HL-60/S4 treated with phorbol 12-myristate 13-acetate at 8.2 ng/mL for 4 days and 3 days (cell line): ENCODE measurements around the gene NOM1.

Source experiments
- in situ Hi-C: fragments of 300-500 bp; cut with MboI; formaldehyde crosslinking; loops from 2 replicates; pipeline ENCODE4 v1.15.0; 2022; ENCODE audit warnings: low sequenced_read_pairs

NOM1 gene

DNA sequence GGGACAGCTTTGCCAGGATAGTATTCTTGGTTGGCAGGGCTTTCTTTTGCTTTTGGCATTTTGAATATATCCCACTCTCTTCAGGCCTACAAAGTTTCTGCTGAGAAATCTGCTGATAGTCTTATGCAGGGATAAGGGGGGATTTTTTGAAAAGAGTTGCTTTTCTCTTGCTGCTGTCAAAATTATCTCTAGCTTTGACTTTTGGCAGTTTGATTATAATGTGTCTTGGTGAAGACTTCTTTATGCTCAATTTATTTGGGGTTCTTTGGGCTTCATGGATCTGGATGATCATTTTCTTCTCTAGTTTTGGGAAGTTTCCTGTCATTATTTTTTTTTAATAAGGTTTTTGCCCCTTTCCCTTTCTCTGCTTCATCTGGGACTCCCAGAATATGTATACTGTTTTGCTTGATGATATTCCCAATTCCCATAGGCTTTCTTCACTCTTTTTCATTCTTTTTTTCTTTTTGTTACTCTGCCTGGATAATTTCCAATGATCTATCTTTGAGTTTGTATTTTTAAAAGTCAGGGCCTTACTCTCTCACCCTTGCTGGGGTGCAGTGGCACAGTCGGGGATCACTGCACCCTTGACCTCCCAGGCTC is 29.6 kb downstream of the NOM1 start:
- in situ Hi-C loops: no loop called here

GRCh38 chr7:156979711-156980110 is 30.2 kb downstream of the NOM1 start:
- in situ Hi-C loops: no loop called here

DNA sequence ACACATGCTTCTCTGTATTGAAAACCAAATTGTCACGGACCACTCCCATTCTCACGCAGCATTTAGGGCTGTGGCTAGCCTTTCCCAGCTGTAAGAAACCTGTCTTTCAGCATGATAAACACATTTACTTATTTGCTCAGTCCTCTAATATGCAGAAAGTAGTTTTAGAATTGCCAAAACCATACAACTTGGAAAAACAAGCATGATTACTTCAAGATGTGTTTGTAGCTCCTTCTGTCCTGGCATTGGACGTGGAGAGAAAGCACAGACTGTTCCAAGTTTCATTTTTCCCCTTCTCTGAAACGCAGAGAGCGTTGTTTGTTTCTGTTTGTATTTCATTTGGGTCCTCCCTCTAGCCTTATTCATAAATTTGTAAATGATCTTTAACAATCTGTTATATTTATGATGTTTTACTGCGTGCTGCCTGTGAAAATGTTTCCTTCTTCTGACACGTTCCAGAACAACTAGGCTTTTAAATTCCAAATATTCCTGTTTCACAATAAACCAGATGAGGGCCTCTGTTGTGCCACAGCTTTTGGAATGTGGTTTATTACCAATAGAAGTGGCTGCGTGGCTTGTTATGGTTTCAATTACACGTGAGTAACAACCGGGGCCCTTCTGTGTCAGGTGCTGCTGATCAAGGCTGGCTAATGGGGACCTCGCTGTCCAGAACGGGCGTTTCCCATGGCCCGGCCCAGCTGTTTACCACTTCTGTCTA is 34.8 kb downstream of the NOM1 start:
- in situ Hi-C loops: no loop called here

- in situ Hi-C loops: no loop called here
Observed at GRCh38 chr7:156985101-156985992, 35.8 kb downstream of the NOM1 start.

DNA sequence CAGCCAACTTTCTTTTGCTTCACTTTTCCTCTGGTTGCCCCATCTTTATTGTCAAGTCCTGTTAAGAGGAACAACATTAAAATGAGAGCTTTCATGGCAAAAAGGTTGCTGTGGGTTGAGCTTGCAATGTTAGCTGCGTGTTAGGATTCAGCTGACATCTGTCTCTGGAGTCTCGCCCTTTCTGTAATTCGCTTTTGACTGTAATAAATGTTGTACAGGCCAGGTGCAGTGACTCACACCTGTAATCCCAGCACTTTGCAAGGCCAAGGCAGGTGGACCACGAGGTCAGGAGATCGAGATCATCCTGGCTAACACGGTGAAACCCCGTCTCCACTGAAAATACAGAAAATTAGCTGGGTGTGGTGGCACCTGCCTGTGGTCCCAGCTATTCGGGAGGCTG is 36.9 kb downstream of the NOM1 start:
- in situ Hi-C loops: no loop called here

DNA sequence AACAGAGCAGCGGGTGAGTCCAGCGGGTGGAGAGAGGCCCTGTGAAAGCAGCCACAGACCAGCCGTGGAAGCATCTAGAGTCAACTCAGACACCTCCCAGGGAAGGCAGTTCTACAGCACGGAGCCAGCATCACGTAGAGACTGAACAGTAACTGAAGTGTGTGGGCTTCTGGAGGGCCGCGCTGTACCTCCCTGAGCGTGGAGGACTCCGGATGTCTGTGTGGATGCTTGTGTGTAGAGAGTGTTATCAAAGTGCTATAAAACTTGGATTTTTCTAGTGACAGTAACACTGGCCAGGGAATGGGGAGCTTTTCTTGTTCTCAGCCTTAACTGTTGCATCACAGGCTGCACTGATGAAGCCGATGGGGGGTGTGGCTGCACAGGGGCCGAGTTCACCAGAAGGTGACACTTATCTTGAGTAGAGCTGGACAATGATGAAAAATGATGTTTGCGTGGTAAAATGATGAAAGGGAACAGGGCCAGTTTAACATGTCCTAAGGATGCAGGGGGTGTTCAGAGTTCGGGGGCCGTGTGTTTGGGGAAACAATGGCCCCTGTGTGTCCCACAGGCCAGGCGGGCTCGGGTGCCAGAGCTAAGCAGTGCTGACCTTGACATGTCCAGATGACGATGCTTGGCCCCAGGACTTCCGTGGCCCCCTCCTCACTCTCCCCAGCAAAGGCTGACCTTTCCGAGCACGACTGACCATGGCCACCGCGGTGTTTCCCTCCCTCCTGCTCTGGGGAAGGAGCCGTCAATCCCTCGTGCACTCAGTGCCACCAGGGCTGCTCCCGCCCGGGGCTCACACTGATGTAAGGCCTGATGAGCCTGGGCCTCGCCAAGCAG is 39.1 kb downstream of the NOM1 start:
- in situ Hi-C loops: no loop called here

- in situ Hi-C loops: no loop called here
Observed at GRCh38 chr7:156989766-156990535, 40.4 kb downstream of the NOM1 start.

DNA sequence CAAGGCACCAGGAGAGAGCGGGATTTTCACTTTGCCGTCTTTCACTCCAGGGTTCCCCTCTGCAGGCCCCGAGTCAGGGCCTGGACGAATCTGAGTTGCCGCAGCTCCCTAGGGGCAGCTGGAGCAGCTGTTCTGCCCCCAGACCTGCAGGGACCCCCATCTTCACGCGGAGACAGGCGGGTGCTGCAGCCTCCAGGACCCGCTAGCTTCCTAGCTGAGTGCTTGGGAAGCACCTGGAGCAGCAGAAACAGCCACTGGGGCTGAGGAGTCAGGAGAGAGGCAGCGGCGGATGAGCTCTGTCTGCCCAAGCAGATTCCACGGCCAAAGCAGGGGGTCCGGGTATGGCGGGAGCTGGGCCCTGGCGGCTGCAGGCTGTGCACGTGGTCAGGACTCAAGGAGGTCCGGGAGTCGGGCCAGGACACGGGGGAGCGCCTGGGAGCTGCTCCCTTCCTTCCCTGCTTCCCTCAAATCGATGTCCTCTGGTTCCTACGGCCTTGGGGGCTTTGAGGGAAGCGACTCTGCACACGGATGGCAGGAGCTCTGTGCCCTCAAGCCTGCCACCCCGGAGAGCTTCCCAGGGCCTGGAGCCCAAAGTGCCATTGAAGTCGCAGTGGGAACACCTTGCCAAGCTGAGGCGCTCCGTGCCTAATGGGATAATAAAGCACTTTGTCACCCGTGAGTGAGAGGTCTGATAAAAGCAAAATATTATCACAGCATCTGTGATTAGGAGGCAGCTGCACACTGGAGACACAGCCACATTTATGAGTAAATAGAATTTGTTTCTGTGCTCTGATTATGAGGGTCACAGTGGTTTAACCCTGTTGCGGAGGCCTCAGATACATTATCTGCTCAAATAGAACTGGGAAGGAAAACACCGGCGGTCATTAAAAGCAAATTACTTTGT is 43.8 kb downstream of the NOM1 start:
- in situ Hi-C loops: no loop called here

DNA sequence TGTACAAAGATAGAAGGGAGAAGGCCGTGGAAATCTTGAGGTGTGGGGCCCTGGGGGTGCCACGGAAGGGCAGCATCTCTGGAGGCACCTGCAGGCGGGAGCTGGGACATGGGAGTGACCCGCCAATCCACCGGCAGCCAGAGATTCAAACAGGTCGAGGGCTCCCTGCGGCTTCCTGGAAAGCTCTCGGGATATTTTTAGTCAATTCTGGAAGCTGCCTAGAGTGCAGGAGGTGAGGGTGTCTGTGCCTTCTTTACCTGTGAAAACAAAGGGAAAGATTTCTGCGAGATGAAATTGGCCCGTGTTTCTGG is 44.4 kb downstream of the NOM1 start:
- in situ Hi-C loops: no loop called here

- in situ Hi-C loops: no loop called here
Observed at GRCh38 chr7:156994417-156994816, 44.9 kb downstream of the NOM1 start.

GRCh38 chr7:156998988-156999957 is 49.8 kb downstream of the NOM1 start:
- in situ Hi-C loops: no loop called here

- in situ Hi-C loops: no loop called here
Observed at GRCh38 chr7:156999958-157000726, 50.6 kb downstream of the NOM1 start.

GRCh38 chr7:157000741-157001653 is 51.5 kb downstream of the NOM1 start:
- in situ Hi-C loops: no loop called here

DNA sequence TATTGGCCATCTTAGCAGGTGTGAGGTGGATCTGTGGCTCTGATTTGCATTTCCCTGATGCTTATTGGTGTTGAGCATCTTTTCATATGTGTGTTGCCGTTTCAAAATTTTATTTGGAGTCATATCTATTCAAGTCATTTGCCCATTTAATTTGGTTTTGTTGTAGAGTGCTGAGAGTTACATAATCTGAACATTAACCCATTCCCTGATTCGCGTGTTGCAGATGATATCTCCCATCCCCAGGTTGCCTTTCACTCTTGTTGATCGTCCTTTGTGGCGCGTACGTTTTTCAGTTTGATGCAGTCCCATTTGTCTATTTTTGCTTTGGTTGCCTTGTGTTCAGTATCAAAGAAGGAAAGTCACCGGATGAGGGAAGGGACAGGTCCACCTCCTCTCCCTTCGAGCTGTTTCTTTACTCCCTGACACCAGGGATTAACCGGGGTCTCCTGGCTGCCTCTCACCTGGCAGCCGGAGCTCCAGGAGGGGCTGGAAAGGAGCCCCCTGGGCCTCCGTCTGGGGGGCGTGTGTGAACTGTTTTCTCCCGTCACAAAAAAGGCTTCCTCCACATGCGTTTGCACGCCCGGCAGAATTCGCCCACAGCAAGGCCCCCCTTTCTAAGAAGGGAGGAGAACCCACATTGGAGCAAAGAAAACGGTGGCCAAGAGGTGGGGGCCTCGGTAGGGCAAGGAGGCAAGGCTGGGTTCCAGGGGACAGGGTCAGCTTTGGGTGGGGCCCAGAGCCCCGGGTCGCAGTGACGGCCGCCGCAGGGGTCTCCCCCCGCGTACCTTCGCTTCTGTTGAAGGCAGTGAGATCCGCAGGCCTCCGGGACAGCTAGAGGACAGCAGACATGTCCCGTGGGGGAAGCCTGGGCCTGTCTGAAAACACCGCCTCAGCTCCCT is 52.7 kb downstream of the NOM1 start:
- in situ Hi-C loops: no loop called here

DNA sequence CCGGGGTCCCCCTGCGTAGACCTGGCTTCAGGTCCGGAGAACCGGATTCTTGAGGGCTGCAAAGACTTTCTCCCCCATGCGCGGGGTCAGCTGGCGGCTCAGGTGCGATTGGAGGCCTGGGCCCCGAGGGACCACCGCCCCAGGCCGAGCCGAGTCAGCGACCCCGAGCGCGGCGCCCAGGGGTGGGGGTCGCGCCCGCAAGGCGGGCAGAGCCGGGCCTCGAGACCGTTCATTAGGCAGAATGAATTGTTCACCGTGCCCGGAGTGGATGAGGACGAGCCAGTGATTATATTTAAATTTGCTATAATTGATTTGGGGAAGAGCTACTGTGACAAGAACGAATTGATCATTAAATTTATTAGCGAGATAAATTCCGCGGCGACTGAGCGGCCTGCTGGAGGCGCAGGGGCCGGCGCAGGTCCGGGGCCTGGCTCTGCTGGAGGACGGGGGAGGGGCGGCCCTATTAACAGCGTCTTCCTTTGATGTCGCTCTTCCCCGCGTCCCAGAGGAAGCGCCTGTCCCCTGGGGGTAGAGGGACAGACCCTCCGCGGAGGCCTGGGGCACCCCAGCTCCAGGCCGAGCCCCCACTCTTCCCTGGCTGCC is 53.4 kb downstream of the NOM1 start:
- in situ Hi-C loops: no loop called here
